Immature natural killer cell (primary cell): Measurements from ENCODE around the gene BAZ1A. TPM values are rescaled to one million over a fixed set of nuclear protein-coding genes. Genes with fewer than 3 reads are reported as not detected.

Source experiments
- DNase-seq, 3 donors: peaks; one replicate each; pipeline ENCODE4 v3.0.0; 2022; ENCODE audit warnings: mixed read lengths in 1 of 3
- H3K27ac Mint-ChIP-seq, 6 donors: one replicate each; pipeline ENCODE4 v1.8.0; 2020; ENCODE audit warnings: mixed read lengths in 6 of 6, mild to moderate bottlenecking in 5 of 6, inconsistent platforms in 4 of 6, moderate library complexity in 3 of 6
- H3K27me3 Mint-ChIP-seq, 3 donors: one replicate each; pipeline ENCODE4 v1.8.0; 2020 to 2021; ENCODE audit warnings: low read depth in 3 of 3, mild to moderate bottlenecking in 3 of 3, mixed read lengths in 3 of 3, moderate library complexity in 3 of 3, inconsistent platforms in 1 of 3
- H3K36me3 Mint-ChIP-seq, 3 donors: one replicate each; pipeline ENCODE4 v1.8.0; 2020; ENCODE audit warnings: mixed read lengths in 3 of 3, inconsistent platforms in 2 of 3, mild to moderate bottlenecking in 2 of 3
- H3K4me1 Mint-ChIP-seq, 2 donors: one replicate each; pipeline ENCODE4 v1.8.0; 2020; ENCODE audit warnings: inconsistent platforms in 2 of 2, mild to moderate bottlenecking in 2 of 2, mixed read lengths in 2 of 2, moderate library complexity in 1 of 2
- H3K4me3 Mint-ChIP-seq, 5 donors: one replicate each; pipeline ENCODE4 v1.8.0; 2020; ENCODE audit warnings: mild to moderate bottlenecking in 5 of 5, mixed read lengths in 5 of 5, inconsistent platforms in 3 of 5, moderate library complexity in 3 of 5
- H3K9me3 Mint-ChIP-seq, 6 donors: one replicate each; pipeline ENCODE4 v1.8.0; 2020; ENCODE audit warnings: mild to moderate bottlenecking in 6 of 6, mixed read lengths in 6 of 6, inconsistent platforms in 4 of 6, moderate library complexity in 3 of 6
- polyA plus RNA-seq, 3 donors: library from polyadenylated mRNA; unstranded; fragments of 300-500 nt; fragmentation: Illumina TruSeq; gene quantifications; one replicate each; pipeline ENCODE4 v1.2.3, GENCODE V29; 2021

BAZ1A gene
- polyA plus RNA-seq, 3 donors from 2014 or later: 4.0 to 17.6 (median 8.3) TPM

DNA sequence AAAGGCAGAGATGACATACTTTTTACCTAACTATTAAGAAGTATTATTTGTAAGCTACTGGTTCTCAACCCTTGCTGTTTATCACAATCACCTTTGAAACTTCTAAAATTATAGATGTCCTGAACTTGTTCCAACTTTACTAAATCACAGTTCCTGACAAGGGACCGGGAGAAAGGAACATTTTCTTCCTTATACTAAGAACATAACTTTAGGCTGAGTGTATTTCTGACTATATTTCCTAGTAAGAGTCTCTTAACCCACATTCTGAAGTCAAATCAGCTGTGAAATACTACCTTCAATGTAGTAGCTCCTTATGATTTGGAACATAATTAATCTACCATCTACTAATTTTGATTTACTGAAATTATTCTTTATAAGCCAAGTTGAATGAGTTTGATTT lies 80.2 kb downstream of the BAZ1A start:
- Mint-ChIP-seq H3K27ac (peak overlapping the region in 1 of 6 donors; percentile 9), H3K4me3 (no peak overlapping the region), H3K27me3 (no peaks in the 10 kb centered on the region), H3K9me3 (no peaks in the 10 kb centered on the region), H3K4me1 (no peaks in the 10 kb centered on the region), H3K36me3 (peaks cover 16 to 23% (median 18%) of the 10 kb centered on the region in 3 donors)
- DNase-seq: no peak

GRCh38 chr14:34794217-34794616 lies 80.9 kb downstream of the BAZ1A start:
- no peaks in the 10 kb centered on the region for H3K27me3 Mint-ChIP-seq
- peaks cover 14 to 22% (median 14%) of the 10 kb centered on the region in 3 donors for H3K36me3 Mint-ChIP-seq
- H3K27ac Mint-ChIP-seq: peak overlapping the region in 5 of 6 donors; percentile 9 to 64 (median 55)

DNA sequence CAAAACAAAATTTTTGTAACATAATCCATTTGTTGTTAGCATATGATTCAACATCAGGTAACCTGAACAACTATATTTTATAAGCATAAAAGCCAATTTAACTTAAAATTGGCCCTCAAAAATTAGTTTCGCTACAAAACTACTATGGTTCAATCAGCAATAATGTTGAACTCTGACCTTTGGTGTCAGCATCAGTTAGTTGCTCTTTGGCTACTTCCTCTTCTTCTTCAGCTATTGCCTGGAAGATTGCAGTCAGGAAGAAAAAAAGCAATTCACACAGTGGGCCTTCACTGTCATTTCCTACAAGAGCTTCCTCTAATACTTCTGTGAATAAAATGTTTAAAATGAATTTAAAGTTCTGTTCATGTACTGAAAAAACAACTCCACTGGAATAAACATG lies 82.6 kb downstream of the BAZ1A start:
- Mint-ChIP-seq H3K36me3 (peaks cover 6 to 18% (median 14%) of the 10 kb centered on the region in 3 donors), H3K4me1 (peaks cover 0 to 6% of the 10 kb centered on the region in 2 donors), H3K4me3 (no peak overlapping the region), H3K27me3 (no peaks in the 10 kb centered on the region), H3K9me3 (no peaks in the 10 kb centered on the region), H3K27ac (no peak overlapping the region)
- DNase-seq: no peak

More at GRCh38 chr14:34794217-34794616, 80.9 kb downstream of the BAZ1A start:
- Mint-ChIP-seq H3K4me3 (no peak overlapping the region), H3K4me1 (no peaks in the 10 kb centered on the region), H3K9me3 (no peaks in the 10 kb centered on the region)
- no peak for DNase-seq

DNA sequence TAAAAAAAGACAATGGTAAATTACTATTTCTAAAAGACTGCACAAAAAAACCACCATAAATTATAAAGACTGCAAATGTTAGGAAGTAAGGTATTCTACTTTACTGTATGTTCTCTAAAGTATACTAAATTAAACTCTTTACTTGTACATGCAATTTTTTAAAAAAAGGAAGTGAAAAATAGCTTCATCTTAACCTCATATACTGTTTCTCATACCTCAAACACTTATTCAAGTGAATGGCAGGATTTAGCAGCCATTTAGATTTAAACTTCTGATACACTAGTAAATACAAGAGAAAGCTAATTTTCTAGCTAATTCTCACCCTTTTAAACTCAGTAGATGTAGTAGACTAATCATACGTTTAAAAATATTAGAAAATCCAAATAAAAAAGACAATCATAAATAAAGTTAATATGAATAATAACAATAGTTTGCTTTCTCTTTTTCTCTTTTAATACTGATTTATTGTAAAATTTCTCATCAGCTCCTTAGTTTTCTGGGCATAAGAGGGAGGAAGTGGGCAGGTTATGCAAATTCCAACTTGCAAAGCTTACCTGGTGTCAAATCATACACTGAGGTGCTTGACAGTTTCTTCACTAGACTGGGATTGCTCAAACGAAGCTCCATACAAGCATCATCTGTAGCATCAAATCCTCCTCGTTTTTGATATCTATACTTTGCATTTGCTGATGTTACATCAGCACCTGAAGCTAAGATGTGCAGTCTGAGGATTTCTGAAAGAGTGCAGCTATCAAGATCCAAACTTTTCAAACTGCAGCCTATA lies 89.7 kb downstream of the BAZ1A start:
- H3K27me3 Mint-ChIP-seq: peaks cover 0 to 1% (median 0%) of the 10 kb centered on the region in 3 donors
- DNase-seq: no peak
- no peak overlapping the region for H3K4me3 Mint-ChIP-seq
- H3K4me1 Mint-ChIP-seq: peaks cover 2 to 11% of the 10 kb centered on the region in 2 donors
- no peak overlapping the region for H3K27ac Mint-ChIP-seq
- peaks cover 12 to 34% (median 15%) of the 10 kb centered on the region in 3 donors for H3K36me3 Mint-ChIP-seq
- H3K9me3 Mint-ChIP-seq: no peaks in the 10 kb centered on the region

GRCh38 chr14:34782031-34782430 lies 93.1 kb downstream of the BAZ1A start:
- Mint-ChIP-seq H3K27ac (peak overlapping the region in 2 of 6 donors; percentile 26 to 31), H3K9me3 (no peaks in the 10 kb centered on the region), H3K4me1 (peaks cover 2 to 13% of the 10 kb centered on the region in 2 donors), H3K27me3 (peaks cover 0 to 1% (median 0%) of the 10 kb centered on the region in 3 donors), H3K4me3 (no peak overlapping the region), H3K36me3 (peaks cover 15 to 38% (median 24%) of the 10 kb centered on the region in 3 donors)
- DNase-seq: no peak

- Mint-ChIP-seq H3K27ac (peak overlapping the region in 1 of 6 donors; percentile 58), H3K9me3 (no peaks in the 10 kb centered on the region), H3K27me3 (peaks cover 0 to 1% (median 0%) of the 10 kb centered on the region in 3 donors), H3K36me3 (peaks cover 17 to 40% (median 24%) of the 10 kb centered on the region in 3 donors), H3K4me3 (no peak overlapping the region), H3K4me1 (peaks cover 2 to 10% of the 10 kb centered on the region in 2 donors)
- DNase-seq: no peak
Observed at GRCh38 chr14:34781242-34781641, 93.9 kb downstream of the BAZ1A start.

DNA sequence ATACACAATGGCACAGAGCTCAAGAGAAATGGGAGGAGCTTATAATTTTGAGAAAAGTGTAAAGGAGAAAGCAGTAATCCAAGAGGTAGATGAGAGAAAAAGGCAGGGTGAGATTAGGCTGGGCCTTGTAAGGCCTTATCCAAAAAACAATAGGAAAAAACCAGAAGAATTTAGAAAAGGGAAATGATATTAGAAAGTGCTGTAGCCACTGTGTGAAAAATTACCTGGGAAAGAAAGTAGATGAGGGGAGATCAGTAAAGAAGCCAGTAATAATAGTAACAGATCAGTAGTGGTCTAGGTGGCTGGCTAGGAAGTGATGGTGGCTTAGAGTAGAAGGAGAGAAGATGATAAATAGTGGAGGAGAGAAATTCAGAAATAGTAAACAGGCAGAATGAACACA lies 94.5 kb downstream of the BAZ1A start:
- Mint-ChIP-seq H3K36me3 (peaks cover 21 to 44% (median 24%) of the 10 kb centered on the region in 3 donors), H3K9me3 (no peaks in the 10 kb centered on the region), H3K4me1 (peaks cover 2 to 7% of the 10 kb centered on the region in 2 donors), H3K4me3 (no peak overlapping the region), H3K27ac (peak overlapping the region; percentile 13 to 80 (median 58)), H3K27me3 (peaks cover 0 to 1% (median 0%) of the 10 kb centered on the region in 3 donors)
- DNase-seq: no peak

DNA sequence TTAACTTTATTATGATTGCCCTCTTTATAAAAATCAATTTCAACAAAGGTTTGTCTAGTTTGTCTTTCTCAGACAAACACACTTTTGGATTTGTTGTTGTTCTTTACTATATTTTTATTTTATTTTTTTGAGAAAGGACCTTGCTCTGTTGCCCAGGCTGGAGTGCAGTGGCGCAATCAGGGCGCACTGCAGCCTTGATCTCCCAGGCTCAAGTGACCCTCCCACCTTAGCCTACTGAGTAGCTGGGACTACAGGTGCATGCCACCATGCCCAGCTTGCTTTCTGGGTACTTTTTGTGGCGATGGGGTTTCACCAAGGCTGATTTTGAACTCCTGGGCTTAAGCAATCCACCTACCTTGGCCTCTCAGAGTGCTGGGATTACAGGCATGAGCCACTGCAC lies 96.4 kb downstream of the BAZ1A start:
- peak overlapping the region in 2 of 6 donors; percentile 58 to 81 for H3K27ac Mint-ChIP-seq
- H3K4me3 Mint-ChIP-seq: no peak overlapping the region
- DNase-seq: no peak
- no peaks in the 10 kb centered on the region for H3K9me3 Mint-ChIP-seq
- H3K36me3 Mint-ChIP-seq: peaks cover 24 to 50% (median 24%) of the 10 kb centered on the region in 3 donors
- peaks cover 2 to 7% of the 10 kb centered on the region in 2 donors for H3K4me1 Mint-ChIP-seq
- peaks cover 0 to 1% (median 0%) of the 10 kb centered on the region in 3 donors for H3K27me3 Mint-ChIP-seq

DNA sequence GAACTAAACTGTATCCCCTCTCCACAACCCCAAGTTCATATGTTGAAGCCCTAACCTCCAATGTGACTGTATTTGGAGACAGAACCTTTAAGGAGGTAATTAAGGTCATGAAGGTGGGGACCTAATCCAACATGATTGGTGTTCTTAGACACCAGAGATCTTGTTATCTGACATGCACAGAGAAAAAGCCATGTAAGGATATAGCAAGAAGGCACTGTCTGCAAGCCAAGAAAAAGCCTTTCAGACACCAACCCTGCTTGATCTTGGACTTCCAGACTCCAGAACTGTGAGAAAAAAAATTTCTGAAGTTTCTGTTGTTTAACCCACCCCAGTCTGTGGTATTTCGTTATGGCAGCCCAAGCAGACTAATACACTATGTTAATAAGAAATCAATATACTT lies 98.5 kb downstream of the BAZ1A start:
- no peaks in the 10 kb centered on the region for H3K9me3 Mint-ChIP-seq
- no peaks in the 10 kb centered on the region for H3K27me3 Mint-ChIP-seq
- no peak overlapping the region for H3K4me3 Mint-ChIP-seq
- peak overlapping the region in 2 of 6 donors; percentile 7 for H3K27ac Mint-ChIP-seq
- H3K36me3 Mint-ChIP-seq: peaks cover 18 to 45% (median 20%) of the 10 kb centered on the region in 3 donors
- peaks cover 2 to 7% of the 10 kb centered on the region in 2 donors for H3K4me1 Mint-ChIP-seq
- DNase-seq: no peak

GRCh38 chr14:34775922-34776321 lies 99.2 kb downstream of the BAZ1A start:
- no peaks in the 10 kb centered on the region for H3K9me3 Mint-ChIP-seq
- H3K4me3 Mint-ChIP-seq: no peak overlapping the region
- DNase-seq: no peak
- H3K4me1 Mint-ChIP-seq: peaks cover 2 to 7% of the 10 kb centered on the region in 2 donors
- H3K36me3 Mint-ChIP-seq: peaks cover 23 to 48% (median 24%) of the 10 kb centered on the region in 3 donors
- H3K27ac Mint-ChIP-seq: peak overlapping the region in 2 of 6 donors; percentile 7 to 48
- no peaks in the 10 kb centered on the region for H3K27me3 Mint-ChIP-seq

GRCh38 chr14:34775342-34775741 lies 99.8 kb downstream of the BAZ1A start:
- H3K4me1 Mint-ChIP-seq: peaks cover 0 to 7% of the 10 kb centered on the region in 2 donors
- no peak overlapping the region for H3K27ac Mint-ChIP-seq
- H3K36me3 Mint-ChIP-seq: peaks cover 19 to 47% (median 24%) of the 10 kb centered on the region in 3 donors
- no peak for DNase-seq
- H3K4me3 Mint-ChIP-seq: no peak overlapping the region
- no peaks in the 10 kb centered on the region for H3K27me3 Mint-ChIP-seq
- H3K9me3 Mint-ChIP-seq: no peaks in the 10 kb centered on the region

DNA sequence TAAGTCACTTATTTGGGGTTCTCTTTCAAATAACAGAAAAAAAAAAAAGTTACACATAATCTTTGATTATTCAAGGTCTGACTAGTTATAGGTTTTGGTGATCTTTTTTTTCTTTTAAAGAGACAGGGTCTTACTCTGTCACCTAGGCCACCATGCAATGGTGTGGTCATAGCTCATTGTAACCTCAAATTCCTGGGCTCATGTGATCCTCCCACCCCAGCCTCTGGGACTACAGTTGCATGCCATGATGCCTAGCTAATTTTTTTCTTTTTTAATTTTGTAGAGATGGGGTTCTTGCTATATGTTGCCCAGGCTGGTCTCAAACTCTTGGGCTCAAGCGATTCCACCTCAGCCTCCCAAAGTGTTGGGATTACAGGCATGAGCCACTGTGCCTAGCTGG lies 104.3 kb downstream of the BAZ1A start:
- Mint-ChIP-seq H3K27me3 (no peaks in the 10 kb centered on the region), H3K4me1 (peaks cover 5 to 33% of the 10 kb centered on the region in 2 donors), H3K4me3 (no peak overlapping the region), H3K9me3 (no peaks in the 10 kb centered on the region), H3K36me3 (peaks cover 10 to 37% (median 18%) of the 10 kb centered on the region in 3 donors), H3K27ac (no peak overlapping the region)
- DNase-seq: no peak

GRCh38 chr14:34766606-34767005 lies 108.6 kb downstream of the BAZ1A start:
- H3K36me3 Mint-ChIP-seq: peaks cover 10 to 36% (median 22%) of the 10 kb centered on the region in 3 donors
- H3K9me3 Mint-ChIP-seq: no peaks in the 10 kb centered on the region
- H3K27me3 Mint-ChIP-seq: peaks cover 0 to 2% (median 0%) of the 10 kb centered on the region in 3 donors
- DNase-seq: no peak
- peak overlapping the region in 3 of 6 donors; percentile 12 to 66 (median 13) for H3K27ac Mint-ChIP-seq
- no peak overlapping the region for H3K4me3 Mint-ChIP-seq
- peaks cover 5 to 34% of the 10 kb centered on the region in 2 donors for H3K4me1 Mint-ChIP-seq

DNA sequence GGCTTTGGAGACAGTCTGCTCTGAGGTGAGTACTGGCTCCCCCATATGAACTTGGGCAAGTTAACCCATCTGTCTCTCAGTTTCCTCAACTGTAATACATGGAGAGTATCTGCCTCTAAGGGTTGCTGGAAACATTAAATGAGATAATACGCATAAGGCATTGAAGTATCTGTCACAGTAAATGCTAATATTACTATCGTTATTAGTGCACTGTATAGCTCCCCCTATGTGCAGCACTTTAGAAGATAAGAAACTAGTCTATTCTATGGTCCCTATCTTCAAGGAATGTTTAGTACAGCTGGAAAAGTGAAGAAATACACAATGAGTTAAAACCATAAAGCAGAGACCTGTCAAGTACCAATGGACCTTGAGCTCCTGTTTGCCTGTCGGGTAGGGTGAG lies 109.1 kb downstream of the BAZ1A start:
- H3K9me3 Mint-ChIP-seq: no peaks in the 10 kb centered on the region
- peaks cover 5 to 34% of the 10 kb centered on the region in 2 donors for H3K4me1 Mint-ChIP-seq
- no peak overlapping the region for H3K4me3 Mint-ChIP-seq
- H3K36me3 Mint-ChIP-seq: peaks cover 10 to 38% (median 22%) of the 10 kb centered on the region in 3 donors
- DNase-seq: no peak
- peaks cover 0 to 2% (median 0%) of the 10 kb centered on the region in 3 donors for H3K27me3 Mint-ChIP-seq
- peak overlapping the region in 4 of 6 donors; percentile 2 to 66 (median 13) for H3K27ac Mint-ChIP-seq
